HG03045 (cell line): Measurements from ENCODE around the gene UBE2V1.
A peak's percentile ranks its signal among the peaks of the same experiment; 100 is the strongest.
"Not testable (repeated sequence)": the region's sequence is repeated elsewhere in the genome, so short reads cannot be mapped to it uniquely, and the experiment has no call there.

ENCODE experiments used
- ATAC-seq: cut with Tn5 transposase; IDR thresholded peaks from one replicate; pipeline ENCODE4 v1.9.1; 2021; ENCODE audit warnings: mild to moderate bottlenecking, moderate library complexity; ENCODE audit not compliant: unreplicated experiment

Gene UBE2V1

DNA sequence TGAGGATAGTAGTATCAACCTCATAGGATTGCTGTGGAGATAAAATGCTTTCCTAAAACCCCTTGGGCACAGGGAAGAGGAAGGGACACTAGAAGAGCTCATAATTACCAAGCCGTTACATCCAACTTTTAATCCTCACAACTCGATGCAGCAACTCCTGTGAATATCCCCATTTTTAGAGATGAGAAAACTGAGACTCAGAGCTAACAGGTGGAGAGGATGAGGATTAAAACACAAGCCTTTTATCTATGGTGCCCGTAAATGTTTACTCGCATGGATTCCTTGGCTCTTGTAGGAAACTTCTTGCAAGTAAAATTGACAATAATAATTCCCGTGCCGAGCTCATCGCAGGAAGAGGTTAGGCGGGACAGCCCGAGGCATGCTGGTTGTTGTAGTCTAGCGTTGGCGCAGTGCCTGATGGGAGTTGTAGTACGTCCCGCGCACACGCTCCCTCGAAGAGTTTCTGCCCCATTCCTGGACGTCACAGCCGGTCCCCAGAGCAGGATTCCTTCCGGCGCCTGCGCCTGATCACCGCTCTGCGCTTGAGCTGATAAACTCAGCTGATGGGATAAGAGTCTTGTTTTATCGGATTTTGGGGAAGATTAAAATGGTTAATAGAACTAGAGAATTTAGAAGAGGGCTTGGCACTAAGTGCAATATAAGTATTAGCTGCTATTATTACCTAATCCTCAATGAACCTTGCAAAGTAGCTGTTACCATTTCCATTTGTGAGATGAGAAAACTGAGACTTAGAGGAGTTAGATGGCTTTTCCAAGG is 2.8 kb upstream of the UBE2V1 start:
- ATAC-seq, result peak; percentile 75

DNA sequence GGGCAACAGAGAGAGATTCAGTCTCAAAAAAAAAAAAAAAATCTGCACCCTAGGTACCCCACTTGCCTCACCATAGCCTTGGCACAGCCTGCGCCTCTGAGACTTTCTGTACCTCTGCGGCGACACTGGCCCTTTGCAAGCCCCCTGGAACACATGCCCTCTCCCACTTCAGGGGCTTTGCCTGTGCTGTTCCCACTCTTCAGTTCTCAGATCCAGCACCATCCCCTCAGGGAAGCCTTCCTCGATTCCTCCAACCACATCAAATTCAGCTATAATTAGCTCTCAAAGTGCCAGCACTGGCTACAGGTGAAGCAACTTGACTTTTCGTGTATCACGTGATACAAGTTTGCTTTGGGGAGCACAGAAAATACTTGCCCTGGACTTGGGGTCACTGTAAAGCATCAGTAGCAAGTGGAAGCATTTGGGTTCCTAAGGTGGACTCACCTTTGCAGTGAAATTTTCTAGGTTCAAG is 2.1 kb upstream of the UBE2V1 start:
- ATAC-seq, result no peak

GRCh38 chr20:50113420-50114224 is 672 bp upstream of the UBE2V1 start:
- ATAC-seq, result no peak

DNA sequence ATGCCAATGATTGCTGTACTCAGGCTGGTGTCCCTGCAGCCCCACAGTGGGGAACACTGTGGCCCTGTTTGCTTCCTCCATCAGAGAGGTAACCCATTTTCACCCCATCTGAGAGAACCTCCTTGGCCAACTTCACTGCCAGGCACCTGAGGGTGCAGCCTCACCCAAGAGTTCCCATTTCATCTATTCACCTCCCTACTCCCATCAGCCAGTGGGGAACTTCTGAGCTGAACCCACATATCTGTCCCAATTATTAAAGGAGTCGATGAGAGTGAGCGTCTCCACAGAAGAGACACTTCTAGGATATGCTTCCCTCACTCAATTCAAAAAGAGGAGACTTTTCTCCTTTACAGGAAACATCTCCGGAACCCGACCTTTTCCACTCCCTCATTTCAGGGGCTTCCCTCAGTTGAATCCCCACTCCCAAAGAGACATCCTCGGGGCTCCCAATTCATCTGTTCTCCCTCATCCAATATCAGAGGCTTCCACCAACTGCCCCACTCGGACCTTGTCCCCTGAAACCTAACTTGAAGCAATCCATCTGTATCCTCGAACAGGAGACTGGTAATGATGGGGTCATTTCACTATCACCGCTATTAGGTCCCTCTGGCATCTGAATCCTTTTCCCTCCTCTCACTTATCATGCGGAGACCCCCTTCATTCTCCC is 988 bp downstream of the UBE2V1 start:
- no peak for ATAC-seq

- ATAC-seq, result no peak
Measured at GRCh38 chr20:50111120-50111828, 1.7 kb downstream of the UBE2V1 start.

GRCh38 chr20:50110141-50111047 is 2.6 kb downstream of the UBE2V1 start:
- no peak for ATAC-seq

DNA sequence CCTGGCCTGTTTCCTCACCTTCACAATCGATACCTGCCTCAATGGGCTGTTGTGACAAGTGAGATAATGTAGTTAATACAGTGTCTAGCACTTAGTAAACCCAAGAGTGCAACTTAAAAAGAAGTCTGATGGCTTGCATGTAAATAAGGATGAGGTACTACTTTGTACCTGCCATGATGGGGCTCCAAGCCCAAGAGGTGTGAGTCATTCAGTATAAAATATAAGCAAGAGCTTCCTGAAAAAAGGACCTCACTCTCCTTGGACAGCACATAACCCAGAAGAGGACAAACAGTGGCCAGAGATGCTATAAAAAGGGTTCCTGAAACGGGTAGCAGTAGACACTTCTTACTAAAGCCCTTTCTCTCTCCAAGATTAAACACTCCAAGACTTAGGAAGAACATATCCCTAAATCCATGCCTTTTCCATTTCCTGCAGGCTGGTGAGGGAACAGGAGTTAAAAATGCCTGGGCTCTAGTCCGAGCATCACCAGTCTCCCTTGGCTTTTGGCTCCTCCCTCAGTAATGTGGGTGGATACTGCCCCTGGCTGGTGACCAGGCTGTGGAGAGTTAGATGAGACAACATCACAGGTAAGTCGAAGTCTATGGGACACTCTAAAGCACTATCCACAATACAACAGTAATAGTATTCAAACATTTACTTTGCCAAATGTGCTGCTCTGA is 4.3 kb downstream of the UBE2V1 start:
- no peak for ATAC-seq

DNA sequence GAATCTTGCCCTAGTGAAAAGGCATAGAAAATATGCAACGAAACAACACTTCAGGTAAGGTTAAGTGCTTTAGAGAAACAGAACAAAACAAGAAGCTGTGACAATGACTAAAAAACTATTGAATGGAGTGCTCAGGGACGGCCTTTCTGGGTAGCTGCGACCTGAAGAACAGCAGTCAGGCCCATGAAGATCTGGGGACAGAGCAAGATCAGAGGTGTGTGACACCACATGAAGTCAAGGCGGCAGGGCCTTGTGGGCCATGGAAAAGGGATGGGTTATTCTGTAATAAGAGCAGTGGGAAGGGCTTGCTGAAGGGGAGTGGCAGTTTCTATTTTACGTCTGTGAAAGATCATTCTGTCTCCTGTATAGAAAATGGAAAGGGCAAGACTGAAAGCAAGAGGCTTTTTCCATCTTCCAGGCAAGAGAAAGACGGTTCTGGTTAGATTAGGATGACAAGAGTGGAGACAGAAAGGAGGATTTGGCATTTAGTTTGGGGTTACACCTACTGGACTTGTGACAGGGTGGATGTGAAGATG is 5.1 kb downstream of the UBE2V1 start:
- ATAC-seq, result no peak

- ATAC-seq, result no peak
Measured at GRCh38 chr20:50107086-50107660, 5.8 kb downstream of the UBE2V1 start.

- ATAC-seq, result not testable (repeated sequence)
Measured at GRCh38 chr20:50106669-50107068, 6.3 kb downstream of the UBE2V1 start.

- not testable (repeated sequence) for ATAC-seq
Measured at GRCh38 chr20:50103464-50104107, 9.4 kb downstream of the UBE2V1 start.

DNA sequence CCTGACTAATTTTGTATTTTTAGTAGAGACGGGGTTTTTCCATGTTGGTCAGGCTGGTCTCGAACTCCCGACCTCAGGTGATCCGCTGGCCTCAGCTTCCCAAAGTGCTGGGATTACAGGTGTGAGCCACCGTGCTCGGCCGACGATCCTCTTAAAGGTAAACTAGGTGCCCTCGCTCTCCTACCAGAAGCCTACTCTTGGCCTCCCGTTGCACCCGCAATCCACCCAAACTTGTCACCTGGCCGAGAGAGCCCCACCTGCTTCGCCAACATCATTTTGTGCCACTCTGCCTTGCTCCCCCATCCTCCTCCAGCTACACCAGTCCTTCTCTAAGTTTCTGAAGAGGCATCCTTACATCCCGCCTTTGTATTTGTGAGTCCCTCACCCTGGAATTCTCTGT is 10.4 kb downstream of the UBE2V1 start:
- not testable (repeated sequence) for ATAC-seq

DNA sequence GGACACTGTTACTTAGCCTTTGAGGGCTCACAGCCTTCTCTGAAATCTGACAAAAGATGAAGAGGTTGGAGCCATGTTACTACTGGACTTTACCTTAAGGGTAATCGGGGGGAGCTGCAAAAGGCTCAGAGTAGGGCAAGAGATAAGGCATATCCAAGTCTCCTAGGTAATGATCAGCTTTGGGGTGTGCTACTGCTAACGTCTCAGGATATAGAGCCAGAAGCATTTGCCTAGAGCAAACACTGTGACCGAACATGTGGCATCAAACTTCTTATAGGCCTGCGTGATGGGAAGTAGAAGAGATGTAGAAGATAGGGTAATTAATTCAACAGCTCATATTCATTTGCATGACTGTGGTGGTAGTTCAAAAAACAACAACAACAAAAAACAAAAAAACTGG is 11.1 kb downstream of the UBE2V1 start:
- no peak for ATAC-seq

DNA sequence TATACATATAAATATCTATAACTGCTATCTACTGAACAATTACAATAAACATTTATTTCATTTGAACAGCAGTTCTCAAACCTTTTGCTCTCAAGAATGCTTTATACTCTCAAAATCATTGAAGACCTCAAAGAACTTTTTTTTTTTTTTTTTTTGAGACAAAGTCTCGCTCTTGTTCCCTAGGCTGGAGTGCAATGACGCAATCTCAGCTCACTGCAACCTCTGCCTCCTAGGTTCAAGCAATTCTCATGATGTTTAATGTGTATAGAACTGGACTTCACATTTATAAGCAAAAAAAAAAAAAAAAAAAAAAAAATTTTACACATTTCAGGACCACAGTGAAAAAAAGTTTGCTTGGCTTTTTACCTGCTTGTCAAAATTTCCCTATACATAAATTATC is 11.7 kb downstream of the UBE2V1 start:
- no peak for ATAC-seq

GRCh38 chr20:50100552-50100951 is 12.4 kb downstream of the UBE2V1 start:
- ATAC-seq, result no peak

GRCh38 chr20:50099565-50099991 is 13.4 kb downstream of the UBE2V1 start:
- ATAC-seq, result no peak

DNA sequence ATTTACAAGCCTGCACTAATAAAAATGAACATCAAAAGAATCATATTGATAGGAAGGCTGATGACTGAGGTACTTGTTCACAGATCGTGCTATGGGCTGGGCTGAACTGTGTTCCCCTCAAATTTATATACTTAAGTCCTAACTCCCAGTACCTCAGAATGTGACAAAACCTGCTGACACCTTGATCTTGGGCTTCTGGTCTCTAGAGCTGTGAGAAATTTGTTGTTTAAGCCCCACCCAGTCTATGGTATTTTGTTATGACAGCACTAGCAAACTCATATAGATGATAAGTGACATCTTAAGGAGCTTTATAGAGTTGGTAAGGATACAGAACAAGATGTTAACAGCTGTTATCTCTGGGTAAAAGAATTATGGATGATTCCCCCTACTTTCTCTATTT is 13.8 kb downstream of the UBE2V1 start:
- ATAC-seq, result no peak

GRCh38 chr20:50098259-50098658 is 14.7 kb downstream of the UBE2V1 start:
- ATAC-seq, result no peak
